HepG2 (cell line): ENCODE results near the gene TMEM61. TPM values are rescaled to one million over a fixed set of nuclear protein-coding genes. Genes with fewer than 3 reads are reported as not detected.

ENCODE experiments used
- ATAC-seq: fragments of 200-7000 bp; cut with Tn5 transposase; 3 replicates; pipeline ENCODE4 v1.9.1; 2020; ENCODE audit warnings: mild to moderate bottlenecking, moderate library complexity
- BruUV-seq: library from RNA; stranded (reverse); fragments of 400-500 nt; replicated peaks from 2 replicates; lab custom pipeline; 2021; lab: Mats Ljungman, UMichigan
- CTCF ChIA-PET: fragments of 300-600 bp; formaldehyde crosslinking; extraction: SDS; loops from one replicate; lab custom pipeline; 2021; ENCODE audit warnings: low total read pairs, inconsistent platforms, low intra/inter-chr PET ratio; lab: Yijun Ruan, JAX
- POLR2A ChIA-PET: fragments of 350-600 bp; sonication (Branson Sonifier 250); formaldehyde crosslinking; loops from one replicate; lab custom pipeline; 2020; ENCODE audit warnings: antibody characterized with exemption, inconsistent platforms; lab: Yijun Ruan, JAX
- DNase-seq: peaks from one replicate; pipeline ENCODE4 v3.0.0-alpha.2; 2015; ENCODE audit warnings: low spot score
- FAIRE-seq: peaks from 3 replicates; lab custom pipeline; 2011; peaks lifted over from hg19 to GRCh38; lab: Jason Lieb, UNC
- H2AFZ ChIP-seq: one replicate; pipeline ENCODE4 v1.6.1; 2011; ENCODE audit warnings: low read length, inconsistent platforms
- H3K27ac ChIP-seq: fragments of 300-600 bp; 3 replicates; pipeline ENCODE4 v1.8.0; 2011; ENCODE audit warnings: mixed run types, mild to moderate bottlenecking, mixed read lengths, low read length, inconsistent platforms; ENCODE audit not compliant: insufficient read depth; ENCODE audit errors: extremely low read length
- H3K27me3 ChIP-seq, 2 experiments: fragments of 200-600 bp in 1 of 2; 2 replicates in 1 of 2; 3 replicates in 1 of 2; pipeline versions ENCODE4 v1.6.0 to v1.8.0; 2011; ENCODE audit warnings: low read length in 2 of 2, mild to moderate bottlenecking in 2 of 2, moderate library complexity in 2 of 2, inconsistent platforms in 1 of 2; ENCODE audit not compliant: insufficient read depth in 2 of 2, control insufficient read depth in 1 of 2
- H3K36me3 ChIP-seq, 2 experiments: fragments of 200-600 bp in 1 of 2; replicated peaks in 1 of 2; 2 replicates in 1 of 2; 3 replicates in 1 of 2; pipeline versions ENCODE4 v1.5.1 to v1.8.0; 2011; ENCODE audit warnings: low read length in 2 of 2, inconsistent platforms in 1 of 2; ENCODE audit not compliant: insufficient read depth in 2 of 2, control insufficient read depth in 1 of 2
- H3K4me1 ChIP-seq: 2 replicates; pipeline ENCODE4 v1.5.1; 2012; ENCODE audit warnings: low read length, inconsistent platforms; ENCODE audit not compliant: insufficient read depth
- H3K4me2 ChIP-seq: 2 replicates; pipeline ENCODE4 v1.6.0; 2011; ENCODE audit warnings: low read depth, low read length, inconsistent platforms
- H3K4me3 ChIP-seq, 3 experiments: fragments of 200-600 bp in 1 of 3; sonication (generic), shearing (Covaris generic) in 1 of 3; replicated peaks in 1 of 3; 2 replicates each; pipeline ENCODE4 v1.5.1; 2011 to 2016; ENCODE audit warnings: low read length in 3 of 3, inconsistent platforms in 2 of 3, low read depth in 2 of 3, mild to moderate bottlenecking in 2 of 3, control low read depth in 1 of 3, mixed read lengths in 1 of 3; ENCODE audit not compliant: insufficient read depth in 1 of 3
- H3K79me2 ChIP-seq: one replicate; pipeline ENCODE4 v1.6.1; 2011; ENCODE audit warnings: low read length, inconsistent platforms; ENCODE audit not compliant: insufficient read depth
- H3K9ac ChIP-seq: 2 replicates; pipeline ENCODE4 v1.6.0; 2011; ENCODE audit warnings: mild to moderate bottlenecking, low read depth, low read length, inconsistent platforms; ENCODE audit not compliant: insufficient read depth
- H3K9me3 ChIP-seq: 2 replicates; pipeline ENCODE4 v1.5.1; 2012; ENCODE audit warnings: mild to moderate bottlenecking, low read length
- H4K20me1 ChIP-seq: 2 replicates; pipeline ENCODE4 v1.6.0; 2011; ENCODE audit warnings: inconsistent platforms, mild to moderate bottlenecking, low read length, moderate library complexity; ENCODE audit not compliant: insufficient read depth
- KLF9 ChIP-seq: IDR thresholded peaks from 2 replicates; pipeline ENCODE4 v1.6.1; 2016; ENCODE audit warnings: low read depth
- NFRKB ChIP-seq: fragments of 450-650 bp; IDR thresholded peaks from 2 replicates; pipeline ENCODE4 v1.6.1; 2017
- POLR2AphosphoS5 ChIP-seq: IDR thresholded peaks from 2 replicates; pipeline ENCODE4 v1.6.1; 2012; ENCODE audit warnings: low read depth, low read length
- RFXAP ChIP-seq: sonication (generic); formaldehyde crosslinking; IDR thresholded peaks from 2 replicates; pipeline ENCODE4 v1.4.0; 2020; ENCODE audit warnings: missing genetic modification reagents, borderline replicate concordance
- SIX1 ChIP-seq: sonication (generic); formaldehyde crosslinking; IDR thresholded peaks from 2 replicates; pipeline ENCODE4 v1.4.0; 2020; ENCODE audit warnings: missing genetic modification reagents, borderline replicate concordance
- SOX13 ChIP-seq, 3 experiments: fragments of 450-650 bp in 1 of 3; sonication (generic) in 1 of 3; formaldehyde crosslinking in 1 of 3; IDR thresholded peaks in 2 of 3; conservative IDR thresholded peaks in 1 of 3; 2 replicates each; pipeline versions ENCODE4 v1.5.0 to v1.6.1; 2016 to 2020; ENCODE audit warnings: antibody characterized with exemption in 1 of 3, mild to moderate bottlenecking in 1 of 3, missing compliant biosample characterization in 1 of 3, missing genetic modification reagents in 1 of 3, moderate library complexity in 1 of 3
- SRF ChIP-seq: IDR thresholded peaks from 2 replicates; pipeline ENCODE4 v1.6.1; 2011; ENCODE audit warnings: mild to moderate bottlenecking, low read depth, low read length, moderate library complexity
- ZBTB21 ChIP-seq: sonication (generic); formaldehyde crosslinking; IDR thresholded peaks from 2 replicates; pipeline ENCODE4 v1.4.0; 2020; ENCODE audit warnings: missing genetic modification reagents
- ZNF18 ChIP-seq: sonication (generic); formaldehyde crosslinking; IDR thresholded peaks from 2 replicates; pipeline ENCODE4 v1.8.0; 2022; ENCODE audit warnings: mild to moderate bottlenecking, missing genetic modification reagents; ENCODE audit not compliant: insufficient replicate concordance
- ZNF562 ChIP-seq: sonication (generic); formaldehyde crosslinking; IDR thresholded peaks from 2 replicates; pipeline ENCODE4 v1.8.0; 2022; ENCODE audit warnings: missing genetic modification reagents, borderline replicate concordance
- ZXDC ChIP-seq: sonication (generic); formaldehyde crosslinking; IDR thresholded peaks from 2 replicates; pipeline ENCODE4 v1.5.0; 2020; ENCODE audit warnings: mild to moderate bottlenecking, missing genetic modification reagents
- WGBS: methylation state at CpG from one replicate; pipeline ENCODE4 v1.1.6; 2017; ENCODE audit warnings: low lambda C conversion rate; 5-methylcytosine and 5-hydroxymethylcytosine counted together
- in situ Hi-C: cut with HindIII; loops from 2 replicates; pipeline ENCODE4 v1.10.0; 2017; ENCODE audit warnings: low pct_unique_long_range_greater_than_20kb; ENCODE audit not compliant: extremely low pct_ligation_motif_present
- intact Hi-C: fragments of 100-400 bp; cut with micrococcal nuclease; formaldehyde crosslinking; loops from one replicate; pipeline ENCODE4 v1.10.0; 2022; ENCODE audit not compliant: unreplicated experiment
- polyA plus RNA-seq, 8 experiments: library from polyadenylated mRNA; depleted of rRNA in 3 of 8; stranded (reverse) in 7 of 8; unstranded in 1 of 8; fragments of >200 nt; fragmentation: Illumina TruSeq in 4 of 8; extraction: Trizol in 4 of 8; gene quantifications; 2 replicates each; pipeline versions ENCODE4 v1.2.1 to v1.2.3, GENCODE V29; 2011 to 2016; ENCODE audit warnings: low read depth in 4 of 8, missing spikeins in 1 of 8, mixed read lengths in 1 of 8; ENCODE audit not compliant: insufficient read depth in 1 of 8
- total RNA-seq, 5 experiments: library from RNA; depleted of rRNA; stranded (reverse); fragments of >200 nt; fragmentation: Illumina TruSeq; extraction: Trizol; gene quantifications; 2 replicates each; pipeline ENCODE4 v1.2.3, GENCODE V29; 2016; ENCODE audit warnings: low read depth in 1 of 5
- TF ChIP-seq, protein P1 (sequence below): sonication (generic); formaldehyde crosslinking; IDR thresholded peaks from 2 replicates; pipeline ENCODE4 v1.4.0; 2020; ENCODE audit warnings: missing genetic modification reagents, borderline replicate concordance
- TF ChIP-seq, protein P2 (sequence below): sonication (generic); formaldehyde crosslinking; IDR thresholded peaks from 2 replicates; pipeline ENCODE4 v1.8.1; 2022; ENCODE audit warnings: low read depth, mild to moderate bottlenecking, missing genetic modification reagents

Gene TMEM61
- total and polyA plus RNA-seq, 2 of the 13 experiments (the other 11 are each of a cell fraction or from before 2014, with no cell fraction given): not detected

GRCh38 chr1:55006931-55007330 lies 26.5 kb downstream of the TMEM61 start (continued):
- TF ChIP-seq ZXDC (no peak), POLR2AphosphoS5 (no peak), KLF9 (CRISPR knock-in tag) (no peak), RFXAP (CRISPR knock-in tag) (no peak), ZNF562 (CRISPR knock-in tag) (no peak)

- no peak for DNase-seq
- Histone ChIP-seq H2AFZ (no peak overlapping the region), H3K4me1 (peaks cover 7% of the 10 kb centered on the region; the same call in 1 of the 2 replicates), H3K4me2 (no peak overlapping the region), H3K36me3 (no peaks in the 10 kb centered on the region), H3K4me3 (no peak overlapping the region), H4K20me1 (no peaks in the 10 kb centered on the region), H3K9me3 (no peaks in the 10 kb centered on the region), H3K9ac (no peak overlapping the region), H3K27me3 (peaks cover 2 to 12% of the 10 kb centered on the region in 2 experiments; a peak in 3 of 5 replicates), H3K79me2 (no peaks in the 10 kb centered on the region), H3K27ac (no peak overlapping the region)
- ChIA-PET CTCF (no interaction called here), POLR2A (no interaction called here)
- in situ Hi-C loops: no loop called here
- no peak for FAIRE-seq
- ATAC-seq: no peak
- WGBS: 17% methylated on average over 3 of the region's 3 CpGs
- BruUV-seq: no TSS peak
- intact Hi-C loops: no loop called here
- no peak for TF ChIP-seq ZNF18
- TF ChIP-seq, protein P1, sequence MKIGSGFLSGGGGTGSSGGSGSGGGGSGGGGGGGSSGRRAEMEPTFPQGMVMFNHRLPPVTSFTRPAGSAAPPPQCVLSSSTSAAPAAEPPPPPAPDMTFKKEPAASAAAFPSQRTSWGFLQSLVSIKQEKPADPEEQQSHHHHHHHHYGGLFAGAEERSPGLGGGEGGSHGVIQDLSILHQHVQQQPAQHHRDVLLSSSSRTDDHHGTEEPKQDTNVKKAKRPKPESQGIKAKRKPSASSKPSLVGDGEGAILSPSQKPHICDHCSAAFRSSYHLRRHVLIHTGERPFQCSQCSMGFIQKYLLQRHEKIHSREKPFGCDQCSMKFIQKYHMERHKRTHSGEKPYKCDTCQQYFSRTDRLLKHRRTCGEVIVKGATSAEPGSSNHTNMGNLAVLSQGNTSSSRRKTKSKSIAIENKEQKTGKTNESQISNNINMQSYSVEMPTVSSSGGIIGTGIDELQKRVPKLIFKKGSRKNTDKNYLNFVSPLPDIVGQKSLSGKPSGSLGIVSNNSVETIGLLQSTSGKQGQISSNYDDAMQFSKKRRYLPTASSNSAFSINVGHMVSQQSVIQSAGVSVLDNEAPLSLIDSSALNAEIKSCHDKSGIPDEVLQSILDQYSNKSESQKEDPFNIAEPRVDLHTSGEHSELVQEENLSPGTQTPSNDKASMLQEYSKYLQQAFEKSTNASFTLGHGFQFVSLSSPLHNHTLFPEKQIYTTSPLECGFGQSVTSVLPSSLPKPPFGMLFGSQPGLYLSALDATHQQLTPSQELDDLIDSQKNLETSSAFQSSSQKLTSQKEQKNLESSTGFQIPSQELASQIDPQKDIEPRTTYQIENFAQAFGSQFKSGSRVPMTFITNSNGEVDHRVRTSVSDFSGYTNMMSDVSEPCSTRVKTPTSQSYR (CRISPR knock-in tag): no peak
- TF ChIP-seq SOX13 (IDR thresholded peaks at IDR 0.05): no peak
- no peak for TF ChIP-seq SOX13 (CRISPR knock-in tag; conservative IDR thresholded peaks at IDR 0.05 in 1 of 2, IDR thresholded peaks at IDR 0.05 in 1 of 2)
- TF ChIP-seq SIX1: no peak
- TF ChIP-seq NFRKB: no peak
- TF ChIP-seq, protein P2, sequence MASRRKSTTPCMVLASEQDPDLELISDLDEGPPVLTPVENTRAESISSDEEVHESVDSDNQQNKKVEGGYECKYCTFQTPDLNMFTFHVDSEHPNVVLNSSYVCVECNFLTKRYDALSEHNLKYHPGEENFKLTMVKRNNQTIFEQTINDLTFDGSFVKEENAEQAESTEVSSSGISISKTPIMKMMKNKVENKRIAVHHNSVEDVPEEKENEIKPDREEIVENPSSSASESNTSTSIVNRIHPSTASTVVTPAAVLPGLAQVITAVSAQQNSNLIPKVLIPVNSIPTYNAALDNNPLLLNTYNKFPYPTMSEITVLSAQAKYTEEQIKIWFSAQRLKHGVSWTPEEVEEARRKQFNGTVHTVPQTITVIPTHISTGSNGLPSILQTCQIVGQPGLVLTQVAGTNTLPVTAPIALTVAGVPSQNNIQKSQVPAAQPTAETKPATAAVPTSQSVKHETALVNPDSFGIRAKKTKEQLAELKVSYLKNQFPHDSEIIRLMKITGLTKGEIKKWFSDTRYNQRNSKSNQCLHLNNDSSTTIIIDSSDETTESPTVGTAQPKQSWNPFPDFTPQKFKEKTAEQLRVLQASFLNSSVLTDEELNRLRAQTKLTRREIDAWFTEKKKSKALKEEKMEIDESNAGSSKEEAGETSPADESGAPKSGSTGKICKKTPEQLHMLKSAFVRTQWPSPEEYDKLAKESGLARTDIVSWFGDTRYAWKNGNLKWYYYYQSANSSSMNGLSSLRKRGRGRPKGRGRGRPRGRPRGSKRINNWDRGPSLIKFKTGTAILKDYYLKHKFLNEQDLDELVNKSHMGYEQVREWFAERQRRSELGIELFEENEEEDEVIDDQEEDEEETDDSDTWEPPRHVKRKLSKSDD (CRISPR knock-in tag): no peak
- TF ChIP-seq ZBTB21: no peak
- no peak for TF ChIP-seq SRF
Measured at GRCh38 chr1:55007625-55008024, 27.2 kb downstream of the TMEM61 start.
